ENCODE measurements around the gene CCDC177.

CCDC177 gene

GRCh38 chr14:69522026-69522425, 52.6 kb downstream of the CCDC177 start:
- H3K9ac ChIP-seq (ENCODE audit: low read depth in 1 of 2, low read length in 2 of 2), result no peak overlapping the region

More at GRCh38 chr14:69522026-69522425, 52.6 kb downstream of the CCDC177 start:
- no peak overlapping the region for H3K4me3 ChIP-seq (ENCODE audit: low read length in 2 of 2)
- H3K27ac ChIP-seq (ENCODE audit: low read depth in 2 of 2, low read length in 2 of 2), result no peak overlapping the region
- H3K36me3 ChIP-seq (ENCODE audit: control insufficient read depth in 2 of 2, insufficient read depth in 2 of 2, low read length in 2 of 2), result no peaks in the 10 kb centered on the region
- H3K9me3 ChIP-seq (ENCODE audit: control insufficient read depth in 2 of 2, low read length in 2 of 2), result no peaks in the 10 kb centered on the region
- H3K4me1 ChIP-seq (ENCODE audit: control insufficient read depth in 2 of 2, insufficient read depth in 2 of 2, low read length in 2 of 2), result no peaks in the 10 kb centered on the region
- H3K27me3 ChIP-seq (ENCODE audit: control insufficient read depth in 2 of 2, insufficient read depth in 2 of 2, low read length in 2 of 2), result peaks cover 0 to 2% of the 10 kb centered on the region in 2 donors

All from mucosa of rectum (tissue), 2 donors.